Inflammatory macrophage treated with lipopolysaccharide for 1 hour (primary cell): ENCODE measurements around the gene CCDC88C.
A peak's percentile ranks its signal among the peaks of the same experiment; 100 is the strongest.

Experiments
- DNase-seq, 2 donors: peaks; one replicate each; pipeline ENCODE4 v3.0.0-alpha.2; 2020 to 2022

CCDC88C gene

DNA sequence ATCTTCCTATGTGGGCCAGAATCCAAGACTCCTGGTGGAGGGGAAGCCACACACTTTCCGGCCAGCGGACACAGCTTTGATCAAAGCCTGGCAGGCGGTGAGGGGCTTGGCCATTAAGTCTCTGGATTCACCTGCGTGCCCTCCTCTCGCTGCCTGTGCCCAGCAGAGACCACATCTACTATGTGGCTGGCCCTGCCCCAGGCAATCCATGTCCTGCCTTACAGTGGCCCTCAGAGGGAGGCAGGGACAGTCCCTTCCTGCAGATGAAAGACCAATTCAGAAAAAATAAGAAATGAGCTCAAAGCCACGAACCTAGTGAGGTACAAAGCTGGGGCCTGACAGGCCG, 90.4 kb downstream of the CCDC88C start:
- DNase-seq = no peak

DNA sequence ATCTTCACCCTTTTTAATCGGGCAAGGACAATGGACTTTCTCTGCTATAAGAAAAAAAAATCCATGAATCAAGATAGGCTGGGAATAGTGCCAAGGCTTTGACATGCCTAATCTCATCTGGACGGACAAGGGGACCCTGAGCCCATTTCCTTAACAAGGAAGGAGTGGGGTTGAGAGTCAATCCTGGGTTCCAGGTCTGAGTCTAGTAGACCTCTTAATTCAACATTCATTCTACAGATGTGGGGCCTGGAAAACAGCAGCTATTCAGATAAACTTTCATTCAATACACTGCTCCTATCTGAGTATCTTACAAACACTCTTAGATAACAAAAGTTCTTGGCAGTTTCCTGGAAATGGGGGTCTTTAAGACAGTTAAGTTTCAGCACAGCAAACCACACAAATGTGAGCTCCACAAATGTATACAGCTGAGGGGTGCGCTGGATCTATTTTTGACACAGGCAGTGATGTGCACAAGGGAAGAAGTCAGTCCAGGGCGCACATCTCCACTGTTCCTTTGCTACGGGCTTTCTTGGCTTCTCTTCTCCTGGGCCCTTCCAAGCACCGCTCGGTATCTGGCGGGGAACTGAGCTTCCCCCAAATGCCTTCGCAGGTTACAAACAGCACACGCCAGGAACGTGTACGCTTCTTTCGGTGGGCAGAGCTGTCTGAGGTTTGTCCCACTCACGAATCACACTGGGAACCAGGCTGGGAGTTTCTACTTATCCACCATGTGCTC, 90.9 kb downstream of the CCDC88C start:
- DNase-seq = no peak

DNA sequence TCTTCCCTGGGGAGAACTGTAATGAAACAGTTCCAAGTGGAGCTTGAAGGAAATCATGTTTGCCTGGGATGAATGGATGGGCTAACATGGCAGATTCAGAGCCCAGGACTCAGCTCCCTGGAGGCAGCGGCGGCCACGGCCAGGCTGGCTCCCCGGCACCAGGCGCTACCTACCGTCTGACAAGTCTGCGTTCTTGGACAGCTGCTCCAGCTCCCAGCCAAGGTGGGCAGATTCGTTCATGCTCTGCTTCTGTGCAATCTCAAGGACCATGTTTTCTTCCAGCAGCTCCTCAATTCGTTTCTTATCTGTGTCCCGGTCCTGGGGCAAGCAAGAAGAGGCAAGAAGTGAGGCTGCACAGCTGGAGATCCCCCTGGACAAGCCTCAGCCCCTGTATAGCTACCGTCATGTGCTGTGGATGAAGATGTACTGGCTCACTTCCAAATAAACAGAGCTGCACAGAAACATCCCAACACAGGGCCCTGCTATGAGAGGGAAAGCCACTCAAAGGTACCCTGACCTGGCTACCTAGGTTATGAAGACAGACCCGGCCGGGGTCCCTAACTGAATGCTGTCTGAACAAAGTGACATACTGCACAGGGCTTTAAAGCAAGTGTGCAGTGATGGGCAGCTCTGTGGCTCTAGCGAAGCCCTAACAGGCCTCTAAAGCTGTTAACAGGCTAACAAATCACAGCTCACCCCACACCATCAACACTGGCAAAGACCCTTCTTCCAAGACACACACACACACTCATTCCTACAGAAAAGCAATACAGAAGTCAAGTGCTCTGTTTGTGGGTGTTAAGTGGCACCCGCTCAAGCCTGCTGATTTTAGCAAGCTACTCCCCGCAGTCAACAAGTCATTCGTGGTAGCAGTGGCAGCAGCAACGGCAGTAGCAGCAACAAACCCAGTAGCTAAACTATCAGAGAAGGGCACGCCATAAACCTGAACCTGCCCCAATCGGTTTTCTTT, 92.7 kb downstream of the CCDC88C start:
- DNase-seq = no peak

DNA sequence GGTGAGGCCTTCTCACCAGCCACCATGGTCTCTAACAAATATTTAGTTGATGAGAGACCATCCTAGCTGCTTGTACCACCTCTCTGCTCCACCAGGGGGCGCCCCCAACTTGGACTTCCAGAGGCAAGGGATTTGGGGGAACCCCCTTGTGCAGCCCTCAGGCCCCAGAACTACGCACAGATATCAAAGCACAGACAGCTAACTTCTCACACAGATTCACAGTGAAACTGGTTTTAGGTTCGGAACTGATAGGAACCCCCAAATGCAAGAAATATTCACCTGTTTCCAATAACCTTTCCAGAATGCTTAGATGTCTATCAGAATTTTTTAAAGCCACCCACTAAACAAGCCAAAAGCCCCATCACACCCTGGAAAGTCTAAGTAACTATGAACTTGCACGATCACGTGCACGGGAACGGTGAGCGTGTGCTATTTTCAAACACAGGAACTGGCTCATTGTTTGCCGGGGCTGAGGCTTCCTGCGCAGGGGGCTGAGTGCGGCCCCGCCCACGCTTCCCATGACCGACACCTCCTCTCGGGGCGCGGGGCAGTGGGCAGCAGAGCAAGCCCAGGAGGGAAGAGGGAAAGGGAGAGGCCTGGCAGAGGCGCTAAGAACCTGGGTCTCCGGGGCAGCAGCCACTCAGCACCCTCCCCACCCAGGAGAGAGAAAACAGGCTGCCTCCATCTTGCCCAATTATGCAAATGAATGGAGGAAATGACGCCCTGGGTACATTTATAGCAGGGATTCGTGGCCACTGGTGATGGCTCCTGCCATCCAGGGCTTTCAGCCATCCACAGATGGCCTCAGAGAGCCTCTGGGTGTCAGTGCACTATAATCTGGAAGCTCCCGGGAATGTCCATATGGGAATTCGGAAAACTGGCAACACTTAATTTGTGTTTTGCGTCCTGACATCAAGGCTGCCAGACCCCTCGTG, 93.7 kb downstream of the CCDC88C start:
- DNase-seq = peak; percentile 80 to 98

DNA sequence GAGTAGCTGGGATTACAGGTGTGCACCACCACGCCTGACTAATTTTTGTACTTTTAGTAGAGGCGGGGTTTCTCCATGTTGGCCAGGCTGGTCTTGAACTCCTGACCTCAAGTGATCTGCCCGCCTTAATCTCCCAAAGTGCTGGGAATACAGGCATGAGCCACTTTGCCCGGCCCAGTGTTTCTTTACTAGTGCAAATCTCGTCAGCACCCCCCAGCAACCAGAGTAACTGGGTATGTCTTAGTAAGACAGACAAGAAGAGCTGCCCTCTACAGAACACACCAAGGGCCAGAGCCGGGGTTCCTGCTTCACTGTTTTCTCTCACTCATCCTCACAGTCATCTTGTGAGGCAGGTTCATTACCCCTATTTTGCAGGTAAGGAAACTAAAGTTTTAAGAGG, 94.6 kb downstream of the CCDC88C start:
- DNase-seq = no peak

DNA sequence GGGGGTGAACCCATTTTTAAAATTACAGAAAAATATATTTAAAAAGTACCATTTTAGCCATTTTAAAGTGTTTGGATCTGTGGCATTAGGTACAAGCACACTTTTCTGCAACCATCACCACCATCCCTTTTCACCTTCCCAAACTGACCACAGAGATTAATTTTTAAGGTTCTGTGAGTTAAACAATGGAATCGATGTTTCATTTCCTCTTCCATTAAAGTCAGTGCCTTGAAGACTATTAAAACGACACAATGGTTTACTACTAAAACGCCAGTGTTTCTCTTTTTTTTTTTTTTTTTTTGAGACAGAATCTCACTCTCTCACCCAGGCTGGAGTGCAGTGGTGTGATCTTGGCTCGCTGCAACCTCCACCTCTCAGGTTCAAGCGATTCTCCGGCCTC, 95.0 kb downstream of the CCDC88C start:
- no peak for DNase-seq

DNA sequence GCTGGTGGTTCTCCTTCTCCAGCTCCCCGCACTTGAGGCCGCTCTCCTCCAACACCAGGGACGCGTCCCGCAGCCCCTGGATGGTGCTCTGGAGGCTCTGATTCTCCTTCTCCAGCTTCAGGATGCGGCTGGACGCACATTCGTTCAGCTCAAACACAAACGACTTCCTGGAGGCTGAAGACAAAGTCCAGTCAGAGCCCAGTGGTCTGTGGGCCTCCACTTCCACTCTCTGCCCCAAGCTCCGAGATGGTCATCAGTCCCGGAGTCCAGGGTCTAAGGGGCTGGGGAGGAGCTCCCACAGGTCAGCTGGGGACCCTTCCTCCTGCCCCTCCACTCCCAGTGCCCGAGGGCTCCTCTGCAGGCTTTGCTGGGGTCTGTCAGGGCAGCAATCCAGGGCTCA, 96.5 kb downstream of the CCDC88C start:
- DNase-seq = no peak

DNA sequence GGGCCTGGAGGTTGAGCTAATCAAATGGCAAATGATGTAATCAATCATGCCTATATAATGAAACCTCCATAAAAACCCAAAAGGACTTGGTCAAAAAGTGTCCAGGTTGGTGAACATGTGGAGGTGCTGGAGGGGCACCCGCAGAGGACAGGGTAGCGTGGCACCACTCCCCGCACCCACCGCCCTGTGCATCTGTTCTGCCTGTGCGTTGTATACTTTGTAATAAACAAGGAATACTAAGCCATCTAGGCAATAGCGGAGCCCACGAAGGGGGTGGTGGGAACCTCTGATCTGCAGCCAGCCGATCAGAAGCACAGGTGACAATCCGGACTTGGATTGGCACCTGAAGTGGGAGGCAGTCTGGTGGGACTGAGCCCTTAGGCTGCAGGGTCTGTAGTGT, 97.4 kb downstream of the CCDC88C start:
- no peak for DNase-seq

DNA sequence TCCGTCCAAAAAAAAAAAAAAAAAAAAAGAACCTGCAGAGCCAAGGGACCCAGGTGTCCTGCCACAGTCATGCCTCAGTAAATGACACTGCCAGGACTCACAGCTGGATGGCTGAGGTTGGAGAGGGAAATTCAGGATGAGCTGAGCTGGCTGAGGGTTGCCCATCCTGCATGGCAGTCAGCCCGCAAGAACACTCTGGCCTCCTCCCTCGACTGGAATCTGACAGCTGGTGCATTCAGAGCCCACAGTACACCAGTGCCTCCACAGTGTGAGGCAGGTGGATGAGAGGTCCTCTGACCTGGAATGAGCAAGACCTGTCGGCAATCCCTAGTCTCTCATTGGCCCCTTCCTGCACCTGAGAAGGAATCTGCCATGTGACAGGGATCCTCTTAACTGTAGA, 98.7 kb downstream of the CCDC88C start:
- no peak for DNase-seq

DNA sequence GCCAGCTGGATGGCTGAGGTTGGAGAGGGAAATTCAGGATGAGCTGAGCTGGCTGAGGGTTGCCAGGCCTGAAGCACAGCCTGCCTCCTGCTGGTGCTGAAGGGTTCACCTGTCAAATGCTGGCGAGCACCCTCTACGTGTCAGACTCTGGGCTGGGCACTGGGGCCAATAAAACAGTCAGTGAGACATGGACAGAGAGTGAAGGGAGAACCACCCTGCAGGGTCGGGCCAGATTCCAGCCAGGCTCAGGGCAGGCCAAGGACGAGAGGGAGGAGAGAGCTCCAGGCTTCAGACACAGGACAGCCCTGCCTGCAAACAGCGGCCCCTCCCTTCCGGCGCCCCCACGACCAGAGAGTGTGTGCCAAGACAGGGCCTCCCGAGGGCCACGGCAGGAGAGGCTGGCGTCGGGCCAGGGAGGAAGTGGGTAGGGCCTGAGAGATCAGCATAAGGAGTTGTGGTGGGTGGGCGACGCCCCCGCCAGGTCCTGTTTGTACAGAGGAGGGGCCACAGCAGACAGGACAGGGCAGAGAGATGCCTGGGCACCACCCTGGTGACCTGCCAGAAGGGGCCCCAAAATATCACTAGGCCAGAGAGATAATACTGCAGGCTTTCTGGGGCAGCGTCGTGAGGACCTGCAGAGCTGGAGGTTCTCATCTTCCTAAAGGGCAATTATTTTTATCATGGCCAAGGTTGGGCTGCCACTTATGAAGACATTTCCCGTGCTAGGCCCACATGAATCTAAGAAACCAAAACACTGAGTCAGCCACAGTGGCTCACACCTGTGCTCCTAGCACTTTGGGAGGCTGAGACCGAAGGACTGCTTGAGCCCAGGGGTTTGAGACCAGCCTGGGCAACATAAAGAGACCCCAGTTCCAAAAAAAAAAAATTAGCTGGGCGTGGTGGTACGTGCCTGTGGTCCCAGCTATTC, 100.0 kb downstream of the CCDC88C start:
- DNase-seq = peak; percentile 39 to 57

DNA sequence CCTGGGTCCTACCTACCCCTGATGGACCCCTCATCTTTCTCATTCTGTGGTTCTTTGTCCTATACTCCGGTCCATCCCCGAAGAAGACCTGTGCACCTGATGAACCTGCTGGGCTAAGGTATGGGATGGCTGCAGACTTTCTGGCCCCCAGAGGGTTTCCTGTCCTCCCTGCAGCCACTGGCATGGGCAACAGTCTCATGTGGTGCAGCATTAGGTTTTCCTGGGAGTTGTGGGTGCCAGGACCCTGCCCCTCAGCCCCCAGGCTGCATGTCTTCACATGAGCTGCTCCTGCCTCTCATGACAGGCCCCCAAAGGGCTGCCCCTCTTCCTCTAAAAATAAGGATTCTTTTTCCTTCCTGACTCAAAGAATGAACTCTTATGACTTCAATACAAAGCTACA, 100.9 kb downstream of the CCDC88C start:
- no peak for DNase-seq

DNA sequence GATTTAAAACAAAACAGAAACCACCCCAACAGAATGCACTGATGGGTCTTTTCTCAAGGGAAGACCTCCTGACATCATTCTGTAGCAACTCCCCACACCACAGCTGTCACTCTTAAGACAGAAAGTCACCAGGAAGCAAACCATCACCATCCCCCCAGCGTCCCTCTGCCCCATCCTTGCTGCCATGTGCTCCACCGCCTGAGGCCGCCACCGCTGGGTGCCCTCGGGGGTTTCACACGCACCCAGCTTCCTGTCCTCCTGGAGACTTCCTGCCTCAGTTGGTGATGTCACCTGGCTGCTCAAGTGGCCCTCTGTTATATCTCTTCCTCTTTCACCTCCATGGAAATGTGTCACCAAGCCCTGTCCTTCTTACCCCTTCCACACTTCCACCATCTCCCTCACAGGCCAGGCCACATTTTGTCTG, 101.8 kb downstream of the CCDC88C start:
- DNase-seq = peak in 1 of 2 donors; percentile 58

DNA sequence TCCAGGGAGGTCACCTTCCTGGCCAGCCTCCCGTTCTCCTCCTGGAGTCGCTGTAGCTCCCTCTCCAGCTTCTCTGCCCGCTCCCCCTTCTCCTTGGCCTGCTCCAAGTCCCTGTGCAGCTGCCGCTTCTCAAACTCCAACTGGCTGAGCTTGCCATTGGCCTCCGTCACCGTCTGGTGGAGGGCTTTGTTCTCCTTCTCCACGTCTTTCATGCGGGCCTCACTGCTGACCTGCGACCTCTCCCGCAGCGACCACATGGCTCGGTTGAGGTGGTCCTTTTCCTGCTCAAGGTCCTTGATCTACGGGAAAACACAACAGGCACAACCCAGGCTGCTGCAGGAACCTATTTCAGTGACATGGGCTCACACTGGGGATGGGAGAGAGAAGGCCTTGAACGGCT, 103.8 kb downstream of the CCDC88C start:
- DNase-seq = no peak

DNA sequence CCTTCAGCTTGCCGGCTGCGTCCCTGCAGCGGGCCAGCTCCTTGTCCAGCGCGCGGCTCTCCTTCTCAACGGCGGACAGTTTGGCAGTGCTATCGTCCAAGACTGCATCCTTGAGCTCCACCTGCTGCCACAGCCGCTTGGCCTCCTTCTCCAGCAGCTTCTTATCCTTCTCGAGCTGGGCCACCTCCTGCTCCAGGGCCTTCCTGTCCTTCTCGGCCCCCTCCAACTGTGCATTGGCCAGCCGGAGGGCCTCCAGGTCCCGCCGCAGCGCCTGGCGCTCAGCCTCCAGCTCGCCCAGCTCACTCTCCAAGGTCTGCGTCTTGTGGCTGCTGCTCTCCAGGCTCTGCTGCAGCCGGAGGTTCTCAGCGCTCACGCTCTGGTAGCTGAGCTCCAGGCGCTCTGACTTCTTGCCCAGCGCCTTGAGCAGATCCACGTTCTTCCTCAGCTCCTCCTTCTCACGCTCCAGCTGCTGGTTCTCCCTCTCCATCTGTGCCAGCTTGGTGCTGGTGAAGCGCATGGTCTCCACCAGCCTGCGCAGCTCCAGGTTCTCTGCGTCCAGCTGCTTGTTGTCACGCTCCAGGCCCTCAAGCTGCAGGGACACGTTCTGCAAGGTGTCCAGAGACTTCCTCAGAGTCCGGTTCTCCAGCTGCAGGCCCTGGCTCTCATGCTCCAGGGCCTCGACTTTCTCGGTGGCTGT, 104.3 kb downstream of the CCDC88C start:
- no peak for DNase-seq

DNA sequence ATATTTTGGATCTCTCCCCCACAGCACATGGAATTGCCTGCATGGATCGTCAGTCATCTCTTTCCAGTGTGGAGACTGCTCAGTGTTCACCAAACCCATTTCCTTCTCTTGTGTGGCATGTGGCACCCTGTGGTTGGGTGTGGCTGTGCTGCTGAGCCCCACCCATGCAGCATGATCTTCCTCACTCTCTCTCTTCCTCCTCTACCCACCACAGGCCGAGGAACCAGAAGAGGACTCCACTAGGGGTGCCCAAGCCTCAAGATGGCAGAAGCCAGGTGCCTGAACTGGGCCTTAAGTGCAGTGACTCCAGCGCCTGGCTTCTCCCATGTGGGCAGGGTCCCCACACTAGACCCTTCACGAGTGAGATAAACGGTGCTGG, 106.3 kb downstream of the CCDC88C start:
- DNase-seq = peak; percentile 31 to 36

DNA sequence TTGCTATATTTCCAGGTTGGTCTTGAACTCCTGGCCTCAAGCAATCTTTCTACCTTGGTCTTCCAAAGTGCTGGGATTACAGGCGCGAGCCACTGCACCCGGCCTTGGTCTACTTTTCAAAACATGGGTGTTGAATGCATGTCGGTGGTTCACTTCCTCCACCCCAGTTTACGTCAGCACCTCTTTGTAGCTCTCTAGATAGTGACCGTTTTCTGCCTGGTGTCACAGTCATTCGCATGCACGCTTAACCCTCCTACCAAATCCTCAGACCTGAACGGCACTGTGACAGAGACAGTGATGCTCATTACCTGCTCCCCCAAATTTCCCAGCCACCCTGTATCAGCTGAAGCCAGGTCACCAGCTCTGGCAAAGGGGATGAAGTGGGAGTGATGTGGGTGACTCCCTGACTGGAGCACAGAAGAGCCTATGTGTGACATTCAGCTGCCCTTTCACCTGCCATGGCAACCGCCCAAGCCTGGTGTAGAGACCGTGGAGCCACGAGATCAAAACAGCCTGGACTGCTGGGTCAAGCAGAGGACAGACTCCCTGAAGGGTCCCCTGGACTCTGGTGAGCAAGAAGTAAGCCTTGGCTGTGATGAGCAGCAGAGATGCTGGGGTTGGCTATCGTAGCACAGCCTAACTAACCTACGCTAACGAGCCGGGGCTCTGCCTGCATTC, 106.9 kb downstream of the CCDC88C start:
- no peak for DNase-seq

DNA sequence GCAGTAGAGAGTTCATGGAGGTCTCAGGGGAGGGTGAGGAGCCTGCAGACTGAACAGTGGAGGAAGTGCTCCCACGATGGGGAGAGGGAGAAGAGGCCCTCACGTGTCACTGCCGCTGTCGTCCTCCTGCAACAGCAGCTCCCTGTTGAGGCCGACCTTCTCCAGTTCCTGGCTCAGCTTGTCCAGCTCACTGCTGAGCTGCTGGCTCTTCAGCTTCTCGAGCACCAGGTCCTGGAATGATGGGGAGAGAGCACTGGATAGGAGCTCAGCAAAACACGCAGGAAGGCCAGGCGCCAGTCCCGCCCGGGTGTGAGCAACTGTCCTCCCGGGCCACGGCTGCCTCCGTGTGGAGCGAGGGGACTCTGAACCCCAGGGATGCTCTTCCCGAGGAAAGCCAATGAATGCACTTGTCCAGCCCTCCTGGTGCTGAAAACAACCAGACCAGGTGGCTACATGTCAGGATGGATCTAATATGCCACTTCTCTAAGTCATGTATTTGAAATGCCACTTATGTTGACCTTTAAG, 107.8 kb downstream of the CCDC88C start:
- no peak for DNase-seq

DNA sequence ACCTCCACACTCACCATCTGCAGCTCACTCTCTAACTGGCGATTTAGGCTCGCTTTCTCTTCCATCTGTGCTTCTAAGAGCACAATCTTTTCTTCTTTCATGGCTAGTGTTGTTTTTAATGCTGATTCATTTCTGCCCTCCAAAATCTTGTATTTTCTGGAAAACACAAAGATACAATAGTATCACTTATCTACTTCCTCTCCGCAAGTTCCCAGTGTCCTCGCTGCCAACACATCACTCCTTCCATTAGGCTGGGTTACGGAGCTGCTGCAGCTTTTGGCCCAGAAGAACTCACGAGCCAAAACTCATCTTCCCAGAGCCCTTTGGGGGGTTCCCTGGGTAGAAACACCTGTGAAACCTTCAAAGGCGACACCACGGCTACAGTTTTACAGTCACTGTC, 109.3 kb downstream of the CCDC88C start:
- no peak for DNase-seq

DNA sequence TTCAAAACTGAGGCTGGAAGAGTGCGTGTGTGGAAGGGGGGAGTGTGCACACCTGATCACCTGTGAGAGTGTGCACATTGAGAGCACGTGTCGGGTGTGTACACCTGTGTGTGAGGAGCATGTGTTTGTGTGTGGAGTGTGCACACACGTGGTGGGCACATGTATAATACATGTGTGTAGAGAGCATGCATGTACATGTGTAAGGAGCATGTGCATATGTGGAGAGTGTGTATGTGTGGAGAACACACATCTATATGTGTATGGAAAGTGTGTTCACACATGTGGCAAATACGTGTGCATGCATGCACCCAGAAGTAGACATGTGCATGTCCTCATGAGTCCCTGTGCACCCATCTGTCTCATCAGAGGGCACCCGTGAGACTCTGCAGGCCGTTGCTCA, 110.0 kb downstream of the CCDC88C start:
- no peak for DNase-seq

DNA sequence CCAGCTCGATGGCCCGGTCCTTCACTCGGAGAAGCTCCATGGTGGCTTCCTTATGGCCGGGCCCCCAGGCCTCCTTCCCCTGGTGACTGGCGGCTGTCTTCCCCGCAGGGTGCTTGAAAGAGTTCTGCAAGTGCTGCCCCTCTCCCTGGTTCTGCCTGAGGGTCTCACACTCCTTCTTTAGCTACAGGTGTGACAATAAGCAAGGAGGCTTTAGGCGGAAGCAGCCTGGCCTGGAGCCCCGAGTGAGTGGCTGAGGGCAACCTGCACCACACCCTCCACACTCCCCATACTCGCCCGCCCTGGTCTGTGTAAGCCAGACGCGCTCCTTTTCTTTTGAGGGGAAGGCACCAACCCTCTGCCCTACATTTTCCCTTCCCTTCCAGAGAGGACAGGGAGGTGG, 110.6 kb downstream of the CCDC88C start:
- DNase-seq = no peak
